Vagina (tissue), 2 donors: ENCODE data around the gene ACOX1. TPM values are rescaled to one million over a fixed set of nuclear protein-coding genes. Genes with fewer than 3 reads are reported as not detected.

Experiments
- DNase-seq, 2 donors: peaks; one replicate each; pipeline ENCODE4 v3.0.0-alpha.2; 2017; ENCODE audit errors: extremely low spot score in 2 of 2
- H3K27ac ChIP-seq: fragments of 200-600 bp; sonication (generic); one replicate; pipeline ENCODE4 v1.5.1; 2019
- H3K27me3 ChIP-seq: fragments of 200-600 bp; sonication (generic); one replicate; pipeline ENCODE4 v1.5.1; 2019
- H3K36me3 ChIP-seq, 2 donors: fragments of 200-600 bp; sonication (generic); one replicate each; pipeline ENCODE4 v1.5.1; 2017 to 2019
- H3K4me1 ChIP-seq: fragments of 200-600 bp; sonication (generic); one replicate; pipeline ENCODE4 v1.5.1; 2019
- H3K4me3 ChIP-seq, 2 donors: fragments of 200-600 bp; sonication (generic); 1 replicate in 1 of 2; 2 replicates in 1 of 2; pipeline ENCODE4 v1.5.1; 2016 to 2019
- H3K9me3 ChIP-seq: fragments of 200-600 bp; sonication (generic); one replicate; pipeline ENCODE4 v1.5.1; 2019
- POLR2A ChIP-seq, 2 donors: fragments of 450-650 bp; IDR thresholded peaks; one replicate each; pipeline ENCODE4 v1.6.1; 2017; ENCODE audit warnings: antibody characterized with exemption in 2 of 2, mild to moderate bottlenecking in 2 of 2, moderate library complexity in 2 of 2
- POLR2AphosphoS5 ChIP-seq, 2 donors: sonication (generic); formaldehyde crosslinking; IDR thresholded peaks; one replicate each; pipeline ENCODE4 v1.9.0; 2017; ENCODE audit warnings: antibody characterized with exemption in 2 of 2, mild to moderate bottlenecking in 2 of 2, low read depth in 1 of 2; ENCODE audit not compliant: insufficient read depth in 1 of 2
- intact Hi-C: fragments of 100-400 bp; cut with DNase I; formaldehyde crosslinking; loops from one replicate; pipeline ENCODE4 v1.15.1; 2023
- total RNA-seq: library from RNA; depleted of rRNA; stranded (reverse); fragments of >200 nt; gene quantifications from one replicate; pipeline ENCODE4 v1.2.3, GENCODE V29; 2016
- TF ChIP-seq, protein P1 (sequence below), 3 experiments: fragments of 450-650 bp in 2 of 3; fragments of 200-600 bp in 1 of 3; sonication (generic) in 1 of 3; IDR thresholded peaks; one replicate each; pipeline ENCODE4 v1.5.1; 2017 to 2019; ENCODE audit warnings: antibody characterized with exemption in 3 of 3, mild to moderate bottlenecking in 2 of 3, moderate library complexity in 2 of 3

The ACOX1 gene
- total RNA-seq, 1 donor from 2014 or later: 50.6 TPM

- TF ChIP-seq, protein P1, sequence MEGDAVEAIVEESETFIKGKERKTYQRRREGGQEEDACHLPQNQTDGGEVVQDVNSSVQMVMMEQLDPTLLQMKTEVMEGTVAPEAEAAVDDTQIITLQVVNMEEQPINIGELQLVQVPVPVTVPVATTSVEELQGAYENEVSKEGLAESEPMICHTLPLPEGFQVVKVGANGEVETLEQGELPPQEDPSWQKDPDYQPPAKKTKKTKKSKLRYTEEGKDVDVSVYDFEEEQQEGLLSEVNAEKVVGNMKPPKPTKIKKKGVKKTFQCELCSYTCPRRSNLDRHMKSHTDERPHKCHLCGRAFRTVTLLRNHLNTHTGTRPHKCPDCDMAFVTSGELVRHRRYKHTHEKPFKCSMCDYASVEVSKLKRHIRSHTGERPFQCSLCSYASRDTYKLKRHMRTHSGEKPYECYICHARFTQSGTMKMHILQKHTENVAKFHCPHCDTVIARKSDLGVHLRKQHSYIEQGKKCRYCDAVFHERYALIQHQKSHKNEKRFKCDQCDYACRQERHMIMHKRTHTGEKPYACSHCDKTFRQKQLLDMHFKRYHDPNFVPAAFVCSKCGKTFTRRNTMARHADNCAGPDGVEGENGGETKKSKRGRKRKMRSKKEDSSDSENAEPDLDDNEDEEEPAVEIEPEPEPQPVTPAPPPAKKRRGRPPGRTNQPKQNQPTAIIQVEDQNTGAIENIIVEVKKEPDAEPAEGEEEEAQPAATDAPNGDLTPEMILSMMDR (IDR thresholded peaks at IDR 0.05): no peak
- TF ChIP-seq POLR2A (IDR thresholded peaks at IDR 0.05) (no peak), POLR2AphosphoS5 (IDR thresholded peaks at IDR 0.05; ENCODE audit: insufficient read depth in 1 of 2, low read depth in 1 of 2) (no peak)
- Histone ChIP-seq H3K27ac (no peak overlapping the region), H3K9me3 (no peaks in the 10 kb centered on the region), H3K4me1 (no peaks in the 10 kb centered on the region), H3K4me3 (no peak overlapping the region), H3K27me3 (no peaks in the 10 kb centered on the region), H3K36me3 (no peaks in the 10 kb centered on the region)
- no peak for DNase-seq
- intact Hi-C loops: no loop called here
Measured at GRCh38 chr17:75932852-75933251, 46.1 kb downstream of the ACOX1 start.

- no peak overlapping the region for H3K4me3 ChIP-seq
- intact Hi-C loops: no loop called here
- no peak for DNase-seq
- H3K27ac ChIP-seq: no peak overlapping the region
- no peaks in the 10 kb centered on the region for H3K36me3 ChIP-seq
- no peaks in the 10 kb centered on the region for H3K4me1 ChIP-seq
- H3K27me3 ChIP-seq: no peaks in the 10 kb centered on the region
- TF ChIP-seq POLR2A (IDR thresholded peaks at IDR 0.05): no peak
- TF ChIP-seq, protein P1 (IDR thresholded peaks at IDR 0.05): no peak
- no peak for TF ChIP-seq POLR2AphosphoS5 (IDR thresholded peaks at IDR 0.05; ENCODE audit: insufficient read depth in 1 of 2, low read depth in 1 of 2)
- no peaks in the 10 kb centered on the region for H3K9me3 ChIP-seq
Measured at GRCh38 chr17:75931062-75931461, 47.9 kb downstream of the ACOX1 start.

- no peak overlapping the region for H3K4me3 ChIP-seq
- DNase-seq: no peak
- no peaks in the 10 kb centered on the region for H3K4me1 ChIP-seq
- no peaks in the 10 kb centered on the region for H3K36me3 ChIP-seq
- intact Hi-C loops: no loop called here
- H3K27ac ChIP-seq: no peak overlapping the region
- H3K27me3 ChIP-seq: no peaks in the 10 kb centered on the region
- no peaks in the 10 kb centered on the region for H3K9me3 ChIP-seq
- TF ChIP-seq, protein P1 (IDR thresholded peaks at IDR 0.05): no peak
- TF ChIP-seq POLR2A (IDR thresholded peaks at IDR 0.05): no peak
- peak in 1 of 2 donors; percentile 71 for TF ChIP-seq POLR2AphosphoS5 (IDR thresholded peaks at IDR 0.05; ENCODE audit: insufficient read depth in 1 of 2, low read depth in 1 of 2)
Measured at GRCh38 chr17:75927286-75927922, 51.6 kb downstream of the ACOX1 start.

DNA sequence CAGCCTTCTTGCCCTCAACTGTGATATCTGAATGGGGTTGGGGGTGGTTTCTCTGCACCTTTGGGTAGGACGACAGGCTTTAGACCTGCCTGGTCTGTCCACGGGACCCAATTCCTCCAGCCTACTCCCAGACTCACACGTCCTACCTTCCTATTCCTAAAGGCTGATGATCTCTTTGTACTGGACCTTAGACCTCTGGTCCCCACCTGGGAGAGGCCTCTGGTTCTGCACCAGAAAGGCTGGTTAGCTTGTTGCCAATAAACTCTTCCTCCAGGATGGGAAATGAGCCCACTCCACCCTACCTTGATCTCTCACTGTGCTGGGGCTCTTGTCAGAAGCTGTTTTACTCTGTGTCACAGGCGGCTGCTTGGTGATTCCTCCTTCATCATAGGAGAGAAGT lies 52.5 kb downstream of the ACOX1 start:
- peak overlapping the region; percentile 36 for H3K27ac ChIP-seq
- no peaks in the 10 kb centered on the region for H3K36me3 ChIP-seq
- TF ChIP-seq POLR2AphosphoS5 (IDR thresholded peaks at IDR 0.05; ENCODE audit: insufficient read depth in 1 of 2, low read depth in 1 of 2) (no peak), POLR2A (IDR thresholded peaks at IDR 0.05) (no peak)
- TF ChIP-seq, protein P1 (IDR thresholded peaks at IDR 0.05): no peak
- no peaks in the 10 kb centered on the region for H3K4me1 ChIP-seq
- peak overlapping the region in 1 of 2 donors; percentile 19 for H3K4me3 ChIP-seq
- no peaks in the 10 kb centered on the region for H3K27me3 ChIP-seq
- DNase-seq: no peak
- no peaks in the 10 kb centered on the region for H3K9me3 ChIP-seq
- intact Hi-C loops: no loop called here

- H3K36me3 ChIP-seq: no peaks in the 10 kb centered on the region
- no peaks in the 10 kb centered on the region for H3K27me3 ChIP-seq
- no peak for DNase-seq
- intact Hi-C loops: no loop called here
- TF ChIP-seq POLR2A (IDR thresholded peaks at IDR 0.05): no peak
- no peak for TF ChIP-seq POLR2AphosphoS5 (IDR thresholded peaks at IDR 0.05; ENCODE audit: insufficient read depth in 1 of 2, low read depth in 1 of 2)
- TF ChIP-seq, protein P1 (IDR thresholded peaks at IDR 0.05): no peak
- peak overlapping the region; percentile 36 for H3K27ac ChIP-seq
- no peaks in the 10 kb centered on the region for H3K9me3 ChIP-seq
- peak overlapping the region in 1 of 2 donors; percentile 19 for H3K4me3 ChIP-seq
- no peaks in the 10 kb centered on the region for H3K4me1 ChIP-seq
Measured at GRCh38 chr17:75925912-75926311, 53.1 kb downstream of the ACOX1 start.
